Astrocyte (in vitro differentiated cells and primary cell): Measurements from ENCODE around the gene LOC101059915.
A peak's percentile ranks its signal among the peaks of the same experiment; 100 is the strongest.
"Not testable (repeated sequence)": the region's sequence is repeated elsewhere in the genome, so short reads cannot be mapped to it uniquely, and the experiment has no call there.

Source experiments
- DNase-seq: peaks from one replicate; pipeline ENCODE4 v3.0.0-alpha.2; 2010; ENCODE audit warnings: low read depth
- FAIRE-seq: peaks from 2 replicates; lab custom pipeline; 2011; peaks lifted over from hg19 to GRCh38; lab: Jason Lieb, UNC
- H2AFZ ChIP-seq: 2 replicates; pipeline ENCODE4 v1.6.0; 2012; ENCODE audit warnings: low read depth, low read length, inconsistent platforms
- H3K27ac ChIP-seq: 2 replicates; pipeline ENCODE4 v1.5.1; 2011; ENCODE audit warnings: low read depth, low read length, inconsistent platforms
- H3K27me3 ChIP-seq: 2 replicates; pipeline ENCODE4 v1.6.0; 2011; ENCODE audit warnings: low read length, inconsistent platforms; ENCODE audit not compliant: insufficient read depth
- H3K36me3 ChIP-seq: 2 replicates; pipeline ENCODE4 v1.5.1; 2011; ENCODE audit warnings: low read length, inconsistent platforms; ENCODE audit not compliant: insufficient read depth
- H3K4me1 ChIP-seq: 2 replicates; pipeline ENCODE4 v1.5.1; 2011; ENCODE audit warnings: low read length, inconsistent platforms; ENCODE audit not compliant: insufficient read depth
- H3K4me2 ChIP-seq: 2 replicates; pipeline ENCODE4 v1.6.0; 2012; ENCODE audit warnings: low read length, inconsistent platforms
- H3K4me3 ChIP-seq: 2 replicates; pipeline ENCODE4 v1.5.1; 2011; ENCODE audit warnings: low read depth, mild to moderate bottlenecking, low read length, inconsistent platforms; ENCODE audit not compliant: insufficient read depth
- H3K79me2 ChIP-seq: 2 replicates; pipeline ENCODE4 v1.6.0; 2012; ENCODE audit warnings: mild to moderate bottlenecking, low read length, inconsistent platforms; ENCODE audit not compliant: insufficient read depth
- H3K9ac ChIP-seq: 2 replicates; pipeline ENCODE4 v1.6.0; 2012; ENCODE audit warnings: mild to moderate bottlenecking, low read length, inconsistent platforms
- H3K9me3 ChIP-seq: 2 replicates; pipeline ENCODE4 v1.5.1; 2012; ENCODE audit warnings: low read depth, mild to moderate bottlenecking, low read length, inconsistent platforms; ENCODE audit not compliant: insufficient read depth
- H4K20me1 ChIP-seq: 2 replicates; pipeline ENCODE4 v1.6.0; 2012; ENCODE audit warnings: low read length, inconsistent platforms; ENCODE audit not compliant: insufficient read depth
- H3K27ac Mint-ChIP-seq: one replicate; pipeline ENCODE4 v1.8.0; 2021; ENCODE audit warnings: mild to moderate bottlenecking, mixed read lengths; ENCODE audit not compliant: unreplicated experiment
- H3K27me3 Mint-ChIP-seq: one replicate; pipeline ENCODE4 v1.8.0; 2021; ENCODE audit warnings: low read depth, mixed read lengths; ENCODE audit not compliant: unreplicated experiment
- H3K36me3 Mint-ChIP-seq: one replicate; pipeline ENCODE4 v1.8.0; 2021; ENCODE audit warnings: low read depth, mixed read lengths; ENCODE audit not compliant: unreplicated experiment
- H3K4me1 Mint-ChIP-seq: one replicate; pipeline ENCODE4 v1.8.0; 2021; ENCODE audit warnings: low read depth, mixed read lengths; ENCODE audit not compliant: unreplicated experiment
- H3K4me3 Mint-ChIP-seq: one replicate; pipeline ENCODE4 v1.8.0; 2021; ENCODE audit warnings: mild to moderate bottlenecking, moderate library complexity, mixed read lengths; ENCODE audit not compliant: unreplicated experiment
- H3K9me3 Mint-ChIP-seq: one replicate; pipeline ENCODE4 v1.8.0; 2021; ENCODE audit warnings: mild to moderate bottlenecking, mixed read lengths; ENCODE audit not compliant: unreplicated experiment
- CTCF ChIP-seq: IDR thresholded peaks from 2 replicates; pipeline ENCODE4 v1.5.1; 2011; ENCODE audit warnings: low read depth, mild to moderate bottlenecking, inconsistent platforms, low read length, moderate library complexity; ENCODE audit not compliant: insufficient read depth
- EZH2 ChIP-seq: IDR thresholded peaks from 2 replicates; pipeline ENCODE4 v1.6.1; 2012; ENCODE audit warnings: mild to moderate bottlenecking, low read length, inconsistent platforms; ENCODE audit not compliant: insufficient read depth

Gene LOC101059915

GRCh38 chrX:71660562-71661416 is 6.6 kb upstream of the LOC101059915 start:
- peaks cover 3% of the 10 kb centered on the region for H3K9me3 Mint-ChIP-seq

GRCh38 chrX:71661919-71662318 is 5.4 kb upstream of the LOC101059915 start:
- H2AFZ ChIP-seq = no peak overlapping the region
- Mint-ChIP-seq H3K4me1 (no peaks in the 10 kb centered on the region), H3K27ac (no peak overlapping the region), H3K9me3 (peaks cover 3% of the 10 kb centered on the region), H3K36me3 (peaks cover 3% of the 10 kb centered on the region), H3K4me3 (no peak overlapping the region), H3K27me3 (peaks cover 12% of the 10 kb centered on the region)
- H3K27me3 ChIP-seq = no peaks in the 10 kb centered on the region
- DNase-seq (no peak), FAIRE-seq (no peak)
- H3K4me1 ChIP-seq = no peaks in the 10 kb centered on the region
- no peaks in the 10 kb centered on the region for H3K9me3 ChIP-seq
- TF ChIP-seq EZH2 (no peak), CTCF (no peak)
- no peak overlapping the region for H3K9ac ChIP-seq
- H3K36me3 ChIP-seq = no peaks in the 10 kb centered on the region
- no peak overlapping the region for H3K4me3 ChIP-seq
- H4K20me1 ChIP-seq = no peaks in the 10 kb centered on the region
- H3K79me2 ChIP-seq = no peaks in the 10 kb centered on the region
- H3K4me2 ChIP-seq = no peak overlapping the region
- H3K27ac ChIP-seq = no peak overlapping the region

More at GRCh38 chrX:71660562-71661416, 6.6 kb upstream of the LOC101059915 start:
- H4K20me1 ChIP-seq = no peaks in the 10 kb centered on the region
- no peak overlapping the region for H3K27ac Mint-ChIP-seq
- no peaks in the 10 kb centered on the region for H3K36me3 ChIP-seq
- H3K9me3 ChIP-seq = no peaks in the 10 kb centered on the region
- no peak overlapping the region for H3K9ac ChIP-seq
- H3K27me3 Mint-ChIP-seq = peaks cover 17% of the 10 kb centered on the region
- H3K4me1 Mint-ChIP-seq = no peaks in the 10 kb centered on the region
- H3K4me2 ChIP-seq = no peak overlapping the region
- H3K79me2 ChIP-seq = no peaks in the 10 kb centered on the region
- DNase-seq (no peak), FAIRE-seq (no peak)
- H3K36me3 Mint-ChIP-seq = peaks cover 3% of the 10 kb centered on the region
- no peak overlapping the region for H3K4me3 ChIP-seq
- H3K4me1 ChIP-seq = no peaks in the 10 kb centered on the region
- no peak overlapping the region for H2AFZ ChIP-seq
- TF ChIP-seq CTCF = no peak
- no peak for TF ChIP-seq EZH2
- no peak overlapping the region for H3K27ac ChIP-seq
- no peaks in the 10 kb centered on the region for H3K27me3 ChIP-seq
- no peak overlapping the region for H3K4me3 Mint-ChIP-seq

- H3K4me3 Mint-ChIP-seq, H3K9me3 ChIP-seq, H3K27ac Mint-ChIP-seq, H3K4me3 ChIP-seq, H2AFZ ChIP-seq, H3K9me3 Mint-ChIP-seq, H3K4me1 ChIP-seq, H3K4me1 Mint-ChIP-seq, H3K27me3 ChIP-seq, H3K36me3 ChIP-seq, H3K27ac ChIP-seq, H3K79me2 ChIP-seq, DNase-seq, FAIRE-seq, H3K4me2 ChIP-seq, H3K36me3 Mint-ChIP-seq, H3K9ac ChIP-seq, H4K20me1 ChIP-seq: not testable (repeated sequence)
- H3K27me3 Mint-ChIP-seq = peaks cover 12% of the 10 kb centered on the region
Observed at GRCh38 chrX:71662654-71663053, 4.7 kb upstream of the LOC101059915 start.

GRCh38 chrX:71663238-71663637 is 4.1 kb upstream of the LOC101059915 start:
- not testable (repeated sequence) for H3K27ac Mint-ChIP-seq, H3K4me1 ChIP-seq, H3K4me1 Mint-ChIP-seq, H3K9me3 ChIP-seq, H3K9ac ChIP-seq, H3K27me3 ChIP-seq, H3K4me2 ChIP-seq, H3K9me3 Mint-ChIP-seq, H3K4me3 ChIP-seq, H2AFZ ChIP-seq, H3K36me3 ChIP-seq, H4K20me1 ChIP-seq, H3K79me2 ChIP-seq, H3K4me3 Mint-ChIP-seq, DNase-seq, H3K36me3 Mint-ChIP-seq, H3K27ac ChIP-seq
- peak; percentile 32 for FAIRE-seq
- peaks cover 12% of the 10 kb centered on the region for H3K27me3 Mint-ChIP-seq

GRCh38 chrX:71664202-71664601 is 3.1 kb upstream of the LOC101059915 start:
- H3K4me3 ChIP-seq, H3K27ac Mint-ChIP-seq, H3K27me3 ChIP-seq, H3K4me3 Mint-ChIP-seq, H3K4me2 ChIP-seq, H3K9me3 ChIP-seq, H3K79me2 ChIP-seq, H3K9me3 Mint-ChIP-seq, H3K36me3 Mint-ChIP-seq, H4K20me1 ChIP-seq, H3K36me3 ChIP-seq, H2AFZ ChIP-seq, FAIRE-seq, H3K27ac ChIP-seq, DNase-seq, H3K4me1 ChIP-seq, H3K4me1 Mint-ChIP-seq, H3K9ac ChIP-seq: not testable (repeated sequence)
- H3K27me3 Mint-ChIP-seq = peaks cover 14% of the 10 kb centered on the region
